H1 (cell line): ENCODE results near the gene HERC5.

Experiments
- CEBPB ChIP-seq: IDR thresholded peaks from 2 replicates; pipeline ENCODE4 v1.6.1; 2012; ENCODE audit warnings: low read depth, low read length
- EP300 ChIP-seq, 2 experiments: IDR thresholded peaks; 1 replicate in 1 of 2; 2 replicates in 1 of 2; pipeline ENCODE4 v1.6.1; 2011 to 2012; ENCODE audit warnings: low read depth in 2 of 2, low read length in 2 of 2, mild to moderate bottlenecking in 2 of 2, borderline replicate concordance in 1 of 2, inconsistent platforms in 1 of 2, moderate library complexity in 1 of 2
- NANOG ChIP-seq: IDR thresholded peaks from 2 replicates; pipeline ENCODE4 v1.6.1; 2011; ENCODE audit warnings: low read length, low read depth, mild to moderate bottlenecking, inconsistent platforms; ENCODE audit not compliant: insufficient read depth, poor library complexity, severe bottlenecking
- RAD21 ChIP-seq, 2 experiments: IDR thresholded peaks in 1 of 2; conservative IDR thresholded peaks in 1 of 2; 2 replicates each; pipeline ENCODE4 v1.6.1; 2011; ENCODE audit warnings: low read depth in 2 of 2, low read length in 2 of 2, improper control_type of control experiment in 1 of 2, inconsistent platforms in 1 of 2, mild to moderate bottlenecking in 1 of 2, moderate library complexity in 1 of 2
- YY1 ChIP-seq: IDR thresholded peaks from 2 replicates; pipeline ENCODE4 v1.6.1; 2011; ENCODE audit warnings: low read depth, mild to moderate bottlenecking, low read length
- TF ChIP-seq, protein P1 (sequence below), 3 experiments: IDR thresholded peaks; 1 replicate in 2 of 3; 2 replicates in 1 of 3; pipeline versions ENCODE4 v1.5.1 to v1.6.1; 2011; ENCODE audit warnings: low read length in 3 of 3, mild to moderate bottlenecking in 3 of 3, inconsistent platforms in 2 of 3, low read depth in 1 of 3, moderate library complexity in 1 of 3; ENCODE audit not compliant: insufficient read depth in 1 of 3; ENCODE audit errors: control extremely low read depth in 1 of 3

GRCh38 chr4:88456670-88457306 is at the start of gene HERC5:
- no peak for TF ChIP-seq CEBPB
- TF ChIP-seq, protein P1, sequence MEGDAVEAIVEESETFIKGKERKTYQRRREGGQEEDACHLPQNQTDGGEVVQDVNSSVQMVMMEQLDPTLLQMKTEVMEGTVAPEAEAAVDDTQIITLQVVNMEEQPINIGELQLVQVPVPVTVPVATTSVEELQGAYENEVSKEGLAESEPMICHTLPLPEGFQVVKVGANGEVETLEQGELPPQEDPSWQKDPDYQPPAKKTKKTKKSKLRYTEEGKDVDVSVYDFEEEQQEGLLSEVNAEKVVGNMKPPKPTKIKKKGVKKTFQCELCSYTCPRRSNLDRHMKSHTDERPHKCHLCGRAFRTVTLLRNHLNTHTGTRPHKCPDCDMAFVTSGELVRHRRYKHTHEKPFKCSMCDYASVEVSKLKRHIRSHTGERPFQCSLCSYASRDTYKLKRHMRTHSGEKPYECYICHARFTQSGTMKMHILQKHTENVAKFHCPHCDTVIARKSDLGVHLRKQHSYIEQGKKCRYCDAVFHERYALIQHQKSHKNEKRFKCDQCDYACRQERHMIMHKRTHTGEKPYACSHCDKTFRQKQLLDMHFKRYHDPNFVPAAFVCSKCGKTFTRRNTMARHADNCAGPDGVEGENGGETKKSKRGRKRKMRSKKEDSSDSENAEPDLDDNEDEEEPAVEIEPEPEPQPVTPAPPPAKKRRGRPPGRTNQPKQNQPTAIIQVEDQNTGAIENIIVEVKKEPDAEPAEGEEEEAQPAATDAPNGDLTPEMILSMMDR (IDR thresholded peaks at IDR 0.05; ENCODE audit: control extremely low read depth in 1 of 3, insufficient read depth in 1 of 3, low read depth in 1 of 3, low read length in 3 of 3): peak; percentile 67 to 81 (median 78)
- TF ChIP-seq NANOG: no peak
- TF ChIP-seq YY1: peak; percentile 64
- TF ChIP-seq RAD21 (IDR thresholded peaks at IDR 0.05 in 1 of 2, conservative IDR thresholded peaks at IDR 0.05 in 1 of 2; ENCODE audit: low read depth in 2 of 2, low read length in 2 of 2): peak; percentile 75 to 78
- no peak for TF ChIP-seq EP300 (IDR thresholded peaks at IDR 0.05; ENCODE audit: borderline replicate concordance in 1 of 2, low read depth in 2 of 2, low read length in 2 of 2)
